Measurements from ENCODE around the gene PLEKHA6.

- no peak for TF ChIP-seq POLR2A (IDR thresholded peaks at IDR 0.05)
- no peak for TF ChIP-seq CTCF (IDR thresholded peaks at IDR 0.05)
- no peak for TF ChIP-seq EP300 (IDR thresholded peaks at IDR 0.05)
Observed at GRCh38 chr1:204357551-204358490, 1.9 kb downstream of the PLEKHA6 start.
